Stomach (tissue), 9 donors: ENCODE results near the gene KCNJ3. TPM values are rescaled to one million over a fixed set of nuclear protein-coding genes. Genes with fewer than 3 reads are reported as not detected.

Source experiments
- DNase-seq, 2 donors: peaks; one replicate each; pipeline versions ENCODE4 v3.0.0 to v3.0.0-alpha.2; 2013 to 2019
- H3K27ac ChIP-seq, 5 donors: fragments of 200-600 bp in 4 of 5; sonication (generic) in 4 of 5; one replicate each; pipeline ENCODE4 v1.5.1; 2013 to 2019; ENCODE audit warnings: mild to moderate bottlenecking in 1 of 5, moderate library complexity in 1 of 5
- H3K27me3 ChIP-seq, 3 donors: fragments of 200-600 bp; sonication (generic); one replicate each; pipeline ENCODE4 v1.5.1; 2017 to 2019; ENCODE audit warnings: mixed run types in 1 of 3
- H3K36me3 ChIP-seq, 4 donors: fragments of 200-600 bp; sonication (generic); 1 replicate in 3 of 4; 2 replicates in 1 of 4; pipeline ENCODE4 v1.5.1; 2016 to 2019
- H3K4me1 ChIP-seq, 4 donors: fragments of 200-600 bp; sonication (generic); one replicate each; pipeline ENCODE4 v1.5.1; 2016 to 2019
- H3K4me3 ChIP-seq, 4 donors: fragments of 200-600 bp; sonication (generic) in 3 of 4; one replicate each; pipeline ENCODE4 v1.5.1; 2016 to 2019; ENCODE audit warnings: mild to moderate bottlenecking in 1 of 4
- H3K9me3 ChIP-seq, 4 donors: fragments of 200-600 bp; sonication (generic); one replicate each; pipeline ENCODE4 v1.5.1; 2016 to 2019
- CTCF ChIP-seq, 7 experiments: fragments of 450-650 bp in 4 of 7; fragments of 200-600 bp in 3 of 7; sonication (generic) in 3 of 7; IDR thresholded peaks; one replicate each; pipeline ENCODE4 v1.5.1; 2016 to 2019; ENCODE audit warnings: antibody characterized with exemption in 7 of 7, control low read depth in 2 of 7, mild to moderate bottlenecking in 1 of 7
- EP300 ChIP-seq: sonication (generic); formaldehyde crosslinking; IDR thresholded peaks from one replicate; pipeline ENCODE4 v1.6.1; 2017; ENCODE audit warnings: antibody characterized with exemption
- POLR2A ChIP-seq, 4 donors: fragments of 450-650 bp; IDR thresholded peaks; one replicate each; pipeline ENCODE4 v1.6.1; 2016; ENCODE audit warnings: antibody characterized with exemption in 4 of 4, control low read depth in 2 of 4, mild to moderate bottlenecking in 1 of 4, moderate library complexity in 1 of 4
- POLR2AphosphoS5 ChIP-seq, 3 donors: sonication (generic); formaldehyde crosslinking; IDR thresholded peaks; one replicate each; pipeline ENCODE4 v1.6.1; 2016; ENCODE audit warnings: antibody characterized with exemption in 3 of 3
- WGBS, 5 donors: extraction: QIAGEN DNeasy Blood & Tissue Kit in 3 of 5; methylation state at CpG; one replicate each; pipeline versions ENCODE4 v1.1.5 to v1.1.7; 2013 to 2018; 5-methylcytosine and 5-hydroxymethylcytosine counted together
- intact Hi-C: fragments of 100-400 bp; cut with DNase I; formaldehyde crosslinking; loops from one replicate; pipeline ENCODE4 v1.15.1; 2023; ENCODE audit warnings: low total_unique reads
- polyA plus RNA-seq, 3 donors: library from polyadenylated mRNA; stranded (reverse); fragments of 200-250 nt; gene quantifications; one replicate each; pipeline ENCODE4 v1.2.3, GENCODE V29; 2013
- total RNA-seq, 5 donors: library from RNA; depleted of rRNA; stranded (reverse); fragments of >200 nt; gene quantifications; one replicate each; pipeline versions ENCODE4 v1.1.0 to v1.2.3, GENCODE V29; 2014 to 2016
- donor health status: healthy with polysubstance abuse.
- donor health status: Bipolar disorder and iron deficiency.
- donor health status: healthy.

Gene KCNJ3
- total and polyA plus RNA-seq, 8 donors: 0.25 to 2.8 (median 0.35) TPM; not detected in 5

DNA sequence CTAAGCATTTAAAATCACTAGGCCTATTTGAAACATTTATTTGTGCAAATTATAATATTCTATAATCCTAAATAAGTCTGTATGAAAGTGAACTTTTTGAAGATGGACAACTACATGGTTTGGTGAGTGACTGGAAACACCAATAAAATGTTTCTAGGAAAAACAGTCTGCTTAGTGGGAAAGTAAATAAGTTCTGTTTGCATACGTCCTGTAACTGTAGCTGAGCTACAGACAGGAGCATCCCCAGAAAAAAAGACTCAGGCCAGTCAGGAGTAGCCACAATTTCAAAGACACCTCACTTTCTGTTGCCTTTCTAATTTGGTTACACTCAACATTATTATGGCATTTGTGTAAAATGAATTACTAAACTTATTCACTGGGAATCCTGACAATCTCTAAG, 28.4 kb upstream of the KCNJ3 start:
- WGBS, 5 donors: 29 to 54% (median 41%) methylated on average over 1 of the region's 1 CpG
- intact Hi-C loops: no loop called here
- H3K27me3 ChIP-seq: no peaks in the 10 kb centered on the region
- no peaks in the 10 kb centered on the region for H3K9me3 ChIP-seq
- H3K4me1 ChIP-seq: no peaks in the 10 kb centered on the region
- no peak for DNase-seq
- TF ChIP-seq POLR2AphosphoS5 (IDR thresholded peaks at IDR 0.05): no peak
- no peak for TF ChIP-seq CTCF (IDR thresholded peaks at IDR 0.05)
- TF ChIP-seq EP300: no peak
- no peak for TF ChIP-seq POLR2A (IDR thresholded peaks at IDR 0.05)
- H3K27ac ChIP-seq: no peak overlapping the region
- H3K4me3 ChIP-seq: no peak overlapping the region
- no peaks in the 10 kb centered on the region for H3K36me3 ChIP-seq

GRCh38 chr2:154673694-154674093, 24.8 kb upstream of the KCNJ3 start:
- TF ChIP-seq POLR2AphosphoS5 (IDR thresholded peaks at IDR 0.05) (no peak), EP300 (no peak), CTCF (IDR thresholded peaks at IDR 0.05) (no peak), POLR2A (IDR thresholded peaks at IDR 0.05) (no peak)
- DNase-seq: no peak
- WGBS, 5 donors: 59 to 73% (median 64%) methylated on average over 3 of the region's 3 CpGs
- H3K27ac ChIP-seq: no peak overlapping the region
- H3K36me3 ChIP-seq: no peaks in the 10 kb centered on the region
- no peaks in the 10 kb centered on the region for H3K4me1 ChIP-seq
- no peaks in the 10 kb centered on the region for H3K9me3 ChIP-seq
- no peak overlapping the region for H3K4me3 ChIP-seq
- no peaks in the 10 kb centered on the region for H3K27me3 ChIP-seq
- intact Hi-C loops: no loop called here

DNA sequence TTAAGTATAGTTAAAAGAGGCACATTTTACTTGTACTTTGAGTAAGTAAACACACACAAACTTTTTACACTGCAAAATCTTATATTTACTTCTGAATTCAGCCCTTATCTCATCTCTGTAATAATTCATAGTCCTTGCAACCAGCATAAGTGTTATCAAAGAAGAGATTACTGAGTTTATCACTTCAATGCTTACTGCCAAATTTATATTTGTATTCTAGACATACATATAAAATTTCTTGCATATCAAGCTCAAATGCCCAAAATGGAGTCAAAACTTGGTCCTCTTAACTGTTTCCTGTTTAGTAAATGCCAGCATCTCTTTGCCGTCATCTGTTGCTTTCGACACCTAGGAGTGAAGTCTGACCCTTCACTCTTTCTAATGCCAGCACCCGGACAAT, 21.1 kb upstream of the KCNJ3 start:
- intact Hi-C loops: no loop called here
- H3K36me3 ChIP-seq: no peaks in the 10 kb centered on the region
- H3K27ac ChIP-seq: no peak overlapping the region
- H3K27me3 ChIP-seq: no peaks in the 10 kb centered on the region
- TF ChIP-seq CTCF (IDR thresholded peaks at IDR 0.05) (no peak), EP300 (no peak), POLR2AphosphoS5 (IDR thresholded peaks at IDR 0.05) (no peak), POLR2A (IDR thresholded peaks at IDR 0.05) (no peak)
- DNase-seq: no peak
- no peaks in the 10 kb centered on the region for H3K9me3 ChIP-seq
- no peak overlapping the region for H3K4me3 ChIP-seq
- WGBS, 5 donors: 29 to 72% (median 44%) methylated on average over 3 of the region's 3 CpGs
- no peaks in the 10 kb centered on the region for H3K4me1 ChIP-seq

- intact Hi-C loops: no loop called here
- no peak overlapping the region for H3K27ac ChIP-seq
- no peaks in the 10 kb centered on the region for H3K9me3 ChIP-seq
- no peak for DNase-seq
- WGBS, 5 donors: 77 to 92% (median 88%) methylated on average over 2 of the region's 2 CpGs
- TF ChIP-seq CTCF (IDR thresholded peaks at IDR 0.05) (no peak), POLR2AphosphoS5 (IDR thresholded peaks at IDR 0.05) (no peak), POLR2A (IDR thresholded peaks at IDR 0.05) (no peak), EP300 (no peak)
- no peaks in the 10 kb centered on the region for H3K27me3 ChIP-seq
- H3K4me3 ChIP-seq: no peak overlapping the region
- no peaks in the 10 kb centered on the region for H3K36me3 ChIP-seq
- H3K4me1 ChIP-seq: no peaks in the 10 kb centered on the region
These were observed 16.8 kb upstream of the KCNJ3 start for GRCh38 chr2:154681741-154682140.
